Body of pancreas (tissue), 4 donors: ENCODE data around the gene BUD31. TPM values are rescaled to one million over a fixed set of nuclear protein-coding genes. Genes with fewer than 3 reads are reported as not detected.

Experiments
- ATAC-seq: fragments of 150-250 bp; one replicate; pipeline ENCODE4 v1.9.1; 2016
- DNase-seq, 4 donors: peaks; one replicate each; pipeline ENCODE4 v3.0.0-alpha.2; 2019
- H3K27ac ChIP-seq, 4 donors: fragments of 200-600 bp; sonication (generic); 1 replicate in 3 of 4; 2 replicates in 1 of 4; pipeline versions ENCODE4 v1.5.1 to v1.6.1; 2016 to 2019; ENCODE audit warnings: mild to moderate bottlenecking in 1 of 4, mixed read lengths in 1 of 4, moderate library complexity in 1 of 4
- H3K27me3 ChIP-seq, 2 donors: fragments of 200-600 bp; sonication (generic); one replicate each; pipeline ENCODE4 v1.6.0; 2016; ENCODE audit warnings: mild to moderate bottlenecking in 1 of 2
- H3K36me3 ChIP-seq, 2 donors: fragments of 200-600 bp; sonication (generic); replicated peaks in 1 of 2; 2 replicates each; pipeline ENCODE4 v1.5.1; 2016; ENCODE audit warnings: low read depth in 2 of 2; ENCODE audit not compliant: insufficient read depth in 1 of 2
- H3K4me1 ChIP-seq: fragments of 200-600 bp; sonication (generic); one replicate; pipeline ENCODE4 v1.6.0; 2016
- H3K4me3 ChIP-seq, 2 donors: fragments of 200-600 bp; sonication (generic); 1 replicate in 1 of 2; 2 replicates in 1 of 2; pipeline ENCODE4 v1.5.1; 2016 to 2019
- H3K9me3 ChIP-seq, 3 donors: fragments of 200-600 bp; sonication (generic); 1 replicate in 2 of 3; 2 replicates in 1 of 3; pipeline ENCODE4 v1.5.1; 2016
- CTCF ChIP-seq, 7 experiments: fragments of 450-650 bp in 4 of 7; fragments of 200-600 bp in 3 of 7; sonication (generic) in 3 of 7; IDR thresholded peaks; one replicate each; pipeline ENCODE4 v1.5.1; 2016 to 2019; ENCODE audit warnings: antibody characterized with exemption in 7 of 7
- POLR2A ChIP-seq, 3 donors: fragments of 450-650 bp; IDR thresholded peaks; one replicate each; pipeline ENCODE4 v1.6.1; 2016; ENCODE audit warnings: antibody characterized with exemption in 3 of 3, mild to moderate bottlenecking in 2 of 3
- whole genome bisulfite sequencing, 2 donors: methylation state at CpG; one replicate each; pipeline ENCODE4 v1.1.5; 2017; 5-methylcytosine and 5-hydroxymethylcytosine counted together
- intact Hi-C: fragments of 100-400 bp; cut with DNase I; formaldehyde crosslinking; loops from one replicate; pipeline ENCODE4 v1.15.1; 2023
- total RNA-seq, 2 donors: library from RNA; depleted of rRNA; stranded (reverse); fragments of >200 nt; gene quantifications; one replicate each; pipeline ENCODE4 v1.1.0, GENCODE V29; 2016

Gene BUD31
- total RNA-seq, 2 donors from 2014 or later, result 29.6 to 31.6 TPM

- no peak for DNase-seq
- Histone ChIP-seq H3K27ac (no peak overlapping the region), H3K36me3 (peaks cover 5 to 23% of the 10 kb centered on the region in 2 donors), H3K27me3 (no peaks in the 10 kb centered on the region), H3K4me1 (no peaks in the 10 kb centered on the region), H3K9me3 (no peaks in the 10 kb centered on the region), H3K4me3 (no peak overlapping the region)
- TF ChIP-seq CTCF (IDR thresholded peaks at IDR 0.05) (no peak), POLR2A (IDR thresholded peaks at IDR 0.05) (no peak)
- intact Hi-C loops, result no loop called here
- 76% methylated on average over 8 of the region's 11 CpGs; no CpG with 5 or more reads in 1 of the 2 donors for WGBS, 2 donors
- no peak for ATAC-seq
Observed at GRCh38 chr7:99453105-99453504, 44.3 kb downstream of the BUD31 start.

- H3K4me1 ChIP-seq, result peaks cover 8% of the 10 kb centered on the region
- H3K9me3 ChIP-seq, result no peaks in the 10 kb centered on the region
- TF ChIP-seq CTCF (IDR thresholded peaks at IDR 0.05) (no peak), POLR2A (IDR thresholded peaks at IDR 0.05) (no peak)
- peak; percentile 13 for ATAC-seq
- peaks cover 0 to 18% of the 10 kb centered on the region in 2 donors for H3K36me3 ChIP-seq
- intact Hi-C loops, result no loop called here
- no peaks in the 10 kb centered on the region for H3K27me3 ChIP-seq
- H3K4me3 ChIP-seq, result no peak overlapping the region
- WGBS, 2 donors, result 53 to 74% methylated on average over 5 to 9 of the region's 9 CpGs
- no peak for DNase-seq
- H3K27ac ChIP-seq, result no peak overlapping the region
Observed at GRCh38 chr7:99455874-99456273, 47.1 kb downstream of the BUD31 start.

GRCh38 chr7:99456288-99456687 lies 47.5 kb downstream of the BUD31 start:
- ATAC-seq (no peak), DNase-seq (no peak)
- H3K4me3 ChIP-seq, result no peak overlapping the region
- TF ChIP-seq POLR2A (IDR thresholded peaks at IDR 0.05) (no peak), CTCF (IDR thresholded peaks at IDR 0.05) (no peak)
- WGBS, 2 donors, result 64 to 74% methylated on average over 12 to 13 of the region's 13 CpGs
- H3K27ac ChIP-seq, result no peak overlapping the region
- peaks cover 0 to 15% of the 10 kb centered on the region in 2 donors for H3K36me3 ChIP-seq
- H3K4me1 ChIP-seq, result peaks cover 12% of the 10 kb centered on the region
- H3K9me3 ChIP-seq, result no peaks in the 10 kb centered on the region
- no peaks in the 10 kb centered on the region for H3K27me3 ChIP-seq
- intact Hi-C loops, result no loop called here

- Histone ChIP-seq H3K4me3 (no peak overlapping the region), H3K27ac (no peak overlapping the region), H3K36me3 (peaks cover 0 to 15% of the 10 kb centered on the region in 2 donors), H3K4me1 (peaks cover 18% of the 10 kb centered on the region), H3K9me3 (no peaks in the 10 kb centered on the region), H3K27me3 (no peaks in the 10 kb centered on the region)
- TF ChIP-seq POLR2A (IDR thresholded peaks at IDR 0.05) (no peak), CTCF (IDR thresholded peaks at IDR 0.05) (no peak)
- WGBS, 2 donors, result 81 to 94% methylated on average over 5 to 6 of the region's 6 CpGs
- intact Hi-C loops, result no loop called here
- DNase-seq, result no peak
- no peak for ATAC-seq
Observed at GRCh38 chr7:99457050-99457649, 48.4 kb downstream of the BUD31 start.
